Measurements from ENCODE around the gene NDUFB2.

GRCh38 chr7:140684066-140684950 lies 12.2 kb upstream of the NDUFB2 start:
- no peak for TF ChIP-seq CTCF (IDR thresholded peaks at IDR 0.05; ENCODE audit: insufficient read depth, low read length, poor library complexity, severe bottlenecking)
- TF ChIP-seq EZH2phosphoT487 (conservative IDR thresholded peaks at IDR 0.05; ENCODE audit: low read length) = no peak

Data from SU-DHL-6 (cell line).